A673 (cell line): ENCODE results near the gene TIAM1.

Experiments used
- EZH2 ChIP-seq: fragments of 200-600 bp; sonication (generic); IDR thresholded peaks from 2 replicates; pipeline ENCODE4 v1.6.1; 2017; ENCODE audit warnings: borderline replicate concordance, low read depth, mild to moderate bottlenecking, mixed read lengths, antibody characterized with exemption, low read length; ENCODE audit not compliant: poor library complexity, severe bottlenecking
- TF ChIP-seq, protein P1 (sequence below): fragments of 300-800, 200-600 bp; sonication (generic); conservative IDR thresholded peaks from 2 replicates; pipeline ENCODE4 v1.5.1; 2017; ENCODE audit warnings: low read depth, mild to moderate bottlenecking, antibody characterized with exemption, low read length, moderate library complexity, mixed read lengths

DNA sequence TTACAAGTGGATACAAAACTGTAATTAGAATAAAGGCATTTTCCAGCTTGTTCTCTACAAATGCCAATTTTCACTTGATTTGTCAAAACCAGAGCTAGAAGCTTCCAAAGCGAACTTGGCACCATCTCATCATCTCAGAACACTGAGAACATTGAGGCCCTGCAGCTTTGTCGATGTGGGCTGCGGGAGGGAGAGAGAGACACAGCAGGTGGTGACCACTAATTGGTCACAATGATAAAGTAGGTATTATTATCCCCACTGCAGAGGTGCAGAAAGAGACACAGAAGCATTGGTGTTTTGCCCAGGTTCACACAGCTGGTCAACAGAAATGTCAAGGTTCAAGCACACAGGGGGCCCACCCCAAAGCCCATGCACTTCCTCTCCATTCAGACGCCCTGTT lies 233.6 kb downstream of the TIAM1 start:
- TF ChIP-seq, protein P1, sequence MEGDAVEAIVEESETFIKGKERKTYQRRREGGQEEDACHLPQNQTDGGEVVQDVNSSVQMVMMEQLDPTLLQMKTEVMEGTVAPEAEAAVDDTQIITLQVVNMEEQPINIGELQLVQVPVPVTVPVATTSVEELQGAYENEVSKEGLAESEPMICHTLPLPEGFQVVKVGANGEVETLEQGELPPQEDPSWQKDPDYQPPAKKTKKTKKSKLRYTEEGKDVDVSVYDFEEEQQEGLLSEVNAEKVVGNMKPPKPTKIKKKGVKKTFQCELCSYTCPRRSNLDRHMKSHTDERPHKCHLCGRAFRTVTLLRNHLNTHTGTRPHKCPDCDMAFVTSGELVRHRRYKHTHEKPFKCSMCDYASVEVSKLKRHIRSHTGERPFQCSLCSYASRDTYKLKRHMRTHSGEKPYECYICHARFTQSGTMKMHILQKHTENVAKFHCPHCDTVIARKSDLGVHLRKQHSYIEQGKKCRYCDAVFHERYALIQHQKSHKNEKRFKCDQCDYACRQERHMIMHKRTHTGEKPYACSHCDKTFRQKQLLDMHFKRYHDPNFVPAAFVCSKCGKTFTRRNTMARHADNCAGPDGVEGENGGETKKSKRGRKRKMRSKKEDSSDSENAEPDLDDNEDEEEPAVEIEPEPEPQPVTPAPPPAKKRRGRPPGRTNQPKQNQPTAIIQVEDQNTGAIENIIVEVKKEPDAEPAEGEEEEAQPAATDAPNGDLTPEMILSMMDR: no peak
- TF ChIP-seq EZH2: no peak
